ENCODE results near the gene ROR1. TPM values are rescaled to one million over a fixed set of nuclear protein-coding genes. Genes with fewer than 3 reads are reported as not detected.

Gene ROR1
- total RNA-seq, 1 donor: 52.5 TPM

- Histone ChIP-seq H3K4me3 (ENCODE audit: insufficient read depth, low read length) (no peak overlapping the region), H4K20me1 (ENCODE audit: insufficient read depth, low read length) (no peaks in the 10 kb centered on the region), H3K9me3 (ENCODE audit: low read depth, low read length) (no peaks in the 10 kb centered on the region), H3K79me2 (ENCODE audit: insufficient read depth, low read length) (no peaks in the 10 kb centered on the region), H3K27ac (ENCODE audit: low read depth, low read length) (peak overlapping the region; percentile 2), H3K36me3 (ENCODE audit: insufficient read depth, low read length) (no peaks in the 10 kb centered on the region), H3K27me3 (ENCODE audit: insufficient read depth, low read length) (no peaks in the 10 kb centered on the region), H2AFZ (ENCODE audit: low read length) (no peak overlapping the region), H3K4me2 (ENCODE audit: insufficient read depth, low read length) (no peak overlapping the region), H3K4me1 (ENCODE audit: insufficient read depth, low read length) (peaks cover 34% of the 10 kb centered on the region)
- DNase-seq (ENCODE audit: insufficient read length, low spot score, missing footprints): peak; percentile 36
- no peak for TF ChIP-seq CTCF (IDR thresholded peaks at IDR 0.05; ENCODE audit: extremely low read depth, low read depth, low read length)
Measured at GRCh38 chr1:64080941-64081562, 307.2 kb downstream of the ROR1 start.

GRCh38 chr1:64082459-64082858 lies 308.6 kb downstream of the ROR1 start:
- Histone ChIP-seq H3K36me3 (ENCODE audit: insufficient read depth, low read length) (no peaks in the 10 kb centered on the region), H3K4me2 (ENCODE audit: insufficient read depth, low read length) (peak overlapping the region; percentile 24), H4K20me1 (ENCODE audit: insufficient read depth, low read length) (no peaks in the 10 kb centered on the region), H3K9me3 (ENCODE audit: low read depth, low read length) (no peaks in the 10 kb centered on the region), H3K27me3 (ENCODE audit: insufficient read depth, low read length) (no peaks in the 10 kb centered on the region), H3K4me3 (ENCODE audit: insufficient read depth, low read length) (no peak overlapping the region), H2AFZ (ENCODE audit: low read length) (no peak overlapping the region), H3K4me1 (ENCODE audit: insufficient read depth, low read length) (peaks cover 42% of the 10 kb centered on the region), H3K27ac (ENCODE audit: low read depth, low read length) (peak overlapping the region; percentile 25), H3K79me2 (ENCODE audit: insufficient read depth, low read length) (no peaks in the 10 kb centered on the region)
- TF ChIP-seq CTCF (IDR thresholded peaks at IDR 0.05; ENCODE audit: extremely low read depth, low read depth, low read length): no peak
- peak; percentile 79 for DNase-seq (ENCODE audit: insufficient read length, low spot score, missing footprints)

- Histone ChIP-seq H3K36me3 (ENCODE audit: insufficient read depth, low read length) (no peaks in the 10 kb centered on the region), H3K4me2 (ENCODE audit: insufficient read depth, low read length) (no peak overlapping the region), H2AFZ (ENCODE audit: low read length) (no peak overlapping the region), H3K27ac (ENCODE audit: low read depth, low read length) (no peak overlapping the region), H3K4me1 (ENCODE audit: insufficient read depth, low read length) (peaks cover 51% of the 10 kb centered on the region), H4K20me1 (ENCODE audit: insufficient read depth, low read length) (no peaks in the 10 kb centered on the region), H3K27me3 (ENCODE audit: insufficient read depth, low read length) (no peaks in the 10 kb centered on the region), H3K4me3 (ENCODE audit: insufficient read depth, low read length) (no peak overlapping the region), H3K9me3 (ENCODE audit: low read depth, low read length) (no peaks in the 10 kb centered on the region), H3K79me2 (ENCODE audit: insufficient read depth, low read length) (no peaks in the 10 kb centered on the region)
- no peak for DNase-seq (ENCODE audit: insufficient read length, low spot score, missing footprints)
- TF ChIP-seq CTCF (IDR thresholded peaks at IDR 0.05; ENCODE audit: extremely low read depth, low read depth, low read length): no peak
Measured at GRCh38 chr1:64084451-64084850, 310.6 kb downstream of the ROR1 start.

- H2AFZ ChIP-seq (ENCODE audit: low read length): no peak overlapping the region
- H3K9me3 ChIP-seq (ENCODE audit: low read depth, low read length): no peaks in the 10 kb centered on the region
- peaks cover 45% of the 10 kb centered on the region for H3K4me1 ChIP-seq (ENCODE audit: insufficient read depth, low read length)
- peak; percentile 83 for DNase-seq (ENCODE audit: insufficient read length, low spot score, missing footprints)
- peak overlapping the region; percentile 32 for H3K4me2 ChIP-seq (ENCODE audit: insufficient read depth, low read length)
- no peaks in the 10 kb centered on the region for H3K27me3 ChIP-seq (ENCODE audit: insufficient read depth, low read length)
- H3K27ac ChIP-seq (ENCODE audit: low read depth, low read length): peak overlapping the region; percentile 77
- no peak for TF ChIP-seq CTCF (IDR thresholded peaks at IDR 0.05; ENCODE audit: extremely low read depth, low read depth, low read length)
- H3K79me2 ChIP-seq (ENCODE audit: insufficient read depth, low read length): no peaks in the 10 kb centered on the region
- H4K20me1 ChIP-seq (ENCODE audit: insufficient read depth, low read length): no peaks in the 10 kb centered on the region
- H3K36me3 ChIP-seq (ENCODE audit: insufficient read depth, low read length): no peaks in the 10 kb centered on the region
- H3K4me3 ChIP-seq (ENCODE audit: insufficient read depth, low read length): no peak overlapping the region
Measured at GRCh38 chr1:64087768-64088167, 314.0 kb downstream of the ROR1 start.

Data from osteoblast (primary cell).